ENCODE data around the gene PIGN.

DNA sequence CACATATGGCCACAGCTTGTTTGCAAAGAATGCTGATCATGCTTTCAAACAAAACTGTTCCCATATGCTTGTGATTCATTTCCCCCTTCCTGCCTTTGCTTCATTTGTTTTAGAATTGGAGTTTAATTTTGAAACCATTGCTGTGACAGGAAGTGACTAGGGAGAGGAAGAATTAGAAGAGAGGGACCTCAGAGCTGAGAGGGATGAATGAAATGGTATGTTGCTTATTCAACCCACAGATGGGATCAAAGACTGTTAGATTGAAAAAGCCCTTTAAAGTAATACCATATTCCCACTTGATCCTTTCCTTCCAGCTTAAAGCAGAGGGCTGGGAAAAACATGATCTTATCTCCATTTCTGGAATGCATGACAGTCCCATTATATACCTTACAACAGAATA lies 187.9 kb downstream of the PIGN start:
- TF ChIP-seq, protein P1, sequence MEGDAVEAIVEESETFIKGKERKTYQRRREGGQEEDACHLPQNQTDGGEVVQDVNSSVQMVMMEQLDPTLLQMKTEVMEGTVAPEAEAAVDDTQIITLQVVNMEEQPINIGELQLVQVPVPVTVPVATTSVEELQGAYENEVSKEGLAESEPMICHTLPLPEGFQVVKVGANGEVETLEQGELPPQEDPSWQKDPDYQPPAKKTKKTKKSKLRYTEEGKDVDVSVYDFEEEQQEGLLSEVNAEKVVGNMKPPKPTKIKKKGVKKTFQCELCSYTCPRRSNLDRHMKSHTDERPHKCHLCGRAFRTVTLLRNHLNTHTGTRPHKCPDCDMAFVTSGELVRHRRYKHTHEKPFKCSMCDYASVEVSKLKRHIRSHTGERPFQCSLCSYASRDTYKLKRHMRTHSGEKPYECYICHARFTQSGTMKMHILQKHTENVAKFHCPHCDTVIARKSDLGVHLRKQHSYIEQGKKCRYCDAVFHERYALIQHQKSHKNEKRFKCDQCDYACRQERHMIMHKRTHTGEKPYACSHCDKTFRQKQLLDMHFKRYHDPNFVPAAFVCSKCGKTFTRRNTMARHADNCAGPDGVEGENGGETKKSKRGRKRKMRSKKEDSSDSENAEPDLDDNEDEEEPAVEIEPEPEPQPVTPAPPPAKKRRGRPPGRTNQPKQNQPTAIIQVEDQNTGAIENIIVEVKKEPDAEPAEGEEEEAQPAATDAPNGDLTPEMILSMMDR (IDR thresholded peaks at IDR 0.05) = no peak
- TF ChIP-seq POLR2A (IDR thresholded peaks at IDR 0.05; ENCODE audit: low read depth) = no peak

Measured in esophagus muscularis mucosa (tissue), 3 donors.